Astrocyte (in vitro differentiated cells and primary cell): ENCODE measurements around the gene NSMCE3. TPM values are rescaled to one million over a fixed set of nuclear protein-coding genes. Genes with fewer than 3 reads are reported as not detected.

ENCODE experiments used
- DNase-seq: peaks from one replicate; pipeline ENCODE4 v3.0.0-alpha.2; 2010; ENCODE audit warnings: low read depth
- FAIRE-seq: peaks from 2 replicates; lab custom pipeline; 2011; peaks lifted over from hg19 to GRCh38; lab: Jason Lieb, UNC
- H2AFZ ChIP-seq: 2 replicates; pipeline ENCODE4 v1.6.0; 2012; ENCODE audit warnings: low read depth, low read length, inconsistent platforms
- H3K27ac ChIP-seq: 2 replicates; pipeline ENCODE4 v1.5.1; 2011; ENCODE audit warnings: low read depth, low read length, inconsistent platforms
- H3K27me3 ChIP-seq: 2 replicates; pipeline ENCODE4 v1.6.0; 2011; ENCODE audit warnings: low read length, inconsistent platforms; ENCODE audit not compliant: insufficient read depth
- H3K36me3 ChIP-seq: 2 replicates; pipeline ENCODE4 v1.5.1; 2011; ENCODE audit warnings: low read length, inconsistent platforms; ENCODE audit not compliant: insufficient read depth
- H3K4me1 ChIP-seq: 2 replicates; pipeline ENCODE4 v1.5.1; 2011; ENCODE audit warnings: low read length, inconsistent platforms; ENCODE audit not compliant: insufficient read depth
- H3K4me2 ChIP-seq: 2 replicates; pipeline ENCODE4 v1.6.0; 2012; ENCODE audit warnings: low read length, inconsistent platforms
- H3K4me3 ChIP-seq: 2 replicates; pipeline ENCODE4 v1.5.1; 2011; ENCODE audit warnings: low read depth, mild to moderate bottlenecking, low read length, inconsistent platforms; ENCODE audit not compliant: insufficient read depth
- H3K79me2 ChIP-seq: 2 replicates; pipeline ENCODE4 v1.6.0; 2012; ENCODE audit warnings: mild to moderate bottlenecking, low read length, inconsistent platforms; ENCODE audit not compliant: insufficient read depth
- H3K9ac ChIP-seq: 2 replicates; pipeline ENCODE4 v1.6.0; 2012; ENCODE audit warnings: mild to moderate bottlenecking, low read length, inconsistent platforms
- H3K9me3 ChIP-seq: 2 replicates; pipeline ENCODE4 v1.5.1; 2012; ENCODE audit warnings: low read depth, mild to moderate bottlenecking, low read length, inconsistent platforms; ENCODE audit not compliant: insufficient read depth
- H4K20me1 ChIP-seq: 2 replicates; pipeline ENCODE4 v1.6.0; 2012; ENCODE audit warnings: low read length, inconsistent platforms; ENCODE audit not compliant: insufficient read depth
- H3K27ac Mint-ChIP-seq: one replicate; pipeline ENCODE4 v1.8.0; 2021; ENCODE audit warnings: mild to moderate bottlenecking, mixed read lengths; ENCODE audit not compliant: unreplicated experiment
- H3K27me3 Mint-ChIP-seq: one replicate; pipeline ENCODE4 v1.8.0; 2021; ENCODE audit warnings: low read depth, mixed read lengths; ENCODE audit not compliant: unreplicated experiment
- H3K36me3 Mint-ChIP-seq: one replicate; pipeline ENCODE4 v1.8.0; 2021; ENCODE audit warnings: low read depth, mixed read lengths; ENCODE audit not compliant: unreplicated experiment
- H3K4me1 Mint-ChIP-seq: one replicate; pipeline ENCODE4 v1.8.0; 2021; ENCODE audit warnings: low read depth, mixed read lengths; ENCODE audit not compliant: unreplicated experiment
- H3K4me3 Mint-ChIP-seq: one replicate; pipeline ENCODE4 v1.8.0; 2021; ENCODE audit warnings: mild to moderate bottlenecking, moderate library complexity, mixed read lengths; ENCODE audit not compliant: unreplicated experiment
- H3K9me3 Mint-ChIP-seq: one replicate; pipeline ENCODE4 v1.8.0; 2021; ENCODE audit warnings: mild to moderate bottlenecking, mixed read lengths; ENCODE audit not compliant: unreplicated experiment
- EZH2 ChIP-seq: IDR thresholded peaks from 2 replicates; pipeline ENCODE4 v1.6.1; 2012; ENCODE audit warnings: mild to moderate bottlenecking, low read length, inconsistent platforms; ENCODE audit not compliant: insufficient read depth
- total RNA-seq: library from RNA; stranded (reverse); gene quantifications from 2 replicates; pipeline ENCODE4 v1.2.1, GENCODE V29; 2021
- TF ChIP-seq, protein P1 (sequence below): IDR thresholded peaks from 2 replicates; pipeline ENCODE4 v1.5.1; 2011; ENCODE audit warnings: low read depth, mild to moderate bottlenecking, inconsistent platforms, low read length, moderate library complexity; ENCODE audit not compliant: insufficient read depth

Gene NSMCE3
- total RNA-seq, 1 donor from 2014 or later, result 8.3 TPM

GRCh38 chr15:29268706-29269484 is 727 bp downstream of the NSMCE3 start:
- peak overlapping the region; percentile 94 for H3K4me2 ChIP-seq
- no peak for FAIRE-seq
- peaks cover 10% of the 10 kb centered on the region for H3K4me1 Mint-ChIP-seq
- TF ChIP-seq EZH2, result no peak
- TF ChIP-seq, protein P1, sequence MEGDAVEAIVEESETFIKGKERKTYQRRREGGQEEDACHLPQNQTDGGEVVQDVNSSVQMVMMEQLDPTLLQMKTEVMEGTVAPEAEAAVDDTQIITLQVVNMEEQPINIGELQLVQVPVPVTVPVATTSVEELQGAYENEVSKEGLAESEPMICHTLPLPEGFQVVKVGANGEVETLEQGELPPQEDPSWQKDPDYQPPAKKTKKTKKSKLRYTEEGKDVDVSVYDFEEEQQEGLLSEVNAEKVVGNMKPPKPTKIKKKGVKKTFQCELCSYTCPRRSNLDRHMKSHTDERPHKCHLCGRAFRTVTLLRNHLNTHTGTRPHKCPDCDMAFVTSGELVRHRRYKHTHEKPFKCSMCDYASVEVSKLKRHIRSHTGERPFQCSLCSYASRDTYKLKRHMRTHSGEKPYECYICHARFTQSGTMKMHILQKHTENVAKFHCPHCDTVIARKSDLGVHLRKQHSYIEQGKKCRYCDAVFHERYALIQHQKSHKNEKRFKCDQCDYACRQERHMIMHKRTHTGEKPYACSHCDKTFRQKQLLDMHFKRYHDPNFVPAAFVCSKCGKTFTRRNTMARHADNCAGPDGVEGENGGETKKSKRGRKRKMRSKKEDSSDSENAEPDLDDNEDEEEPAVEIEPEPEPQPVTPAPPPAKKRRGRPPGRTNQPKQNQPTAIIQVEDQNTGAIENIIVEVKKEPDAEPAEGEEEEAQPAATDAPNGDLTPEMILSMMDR, result no peak
- H3K9ac ChIP-seq, result peak overlapping the region; percentile 92
- H3K9me3 ChIP-seq, result no peaks in the 10 kb centered on the region
- peaks cover 30% of the 10 kb centered on the region for H3K79me2 ChIP-seq
- peak overlapping the region; percentile 88 for H2AFZ ChIP-seq
- peak overlapping the region; percentile 86 for H3K27ac ChIP-seq
- H3K4me1 ChIP-seq, result peaks cover 14% of the 10 kb centered on the region
- H3K9me3 Mint-ChIP-seq, result no peaks in the 10 kb centered on the region
- H3K27me3 Mint-ChIP-seq, result no peaks in the 10 kb centered on the region
- H4K20me1 ChIP-seq, result peaks cover 11% of the 10 kb centered on the region
- peak overlapping the region; percentile 81 for H3K27ac Mint-ChIP-seq
- peak overlapping the region; percentile 97 for H3K4me3 ChIP-seq
- no peaks in the 10 kb centered on the region for H3K36me3 Mint-ChIP-seq
- DNase-seq, result peak; percentile 26
- H3K36me3 ChIP-seq, result no peaks in the 10 kb centered on the region
- no peaks in the 10 kb centered on the region for H3K27me3 ChIP-seq
- H3K4me3 Mint-ChIP-seq, result peak overlapping the region; percentile 99

DNA sequence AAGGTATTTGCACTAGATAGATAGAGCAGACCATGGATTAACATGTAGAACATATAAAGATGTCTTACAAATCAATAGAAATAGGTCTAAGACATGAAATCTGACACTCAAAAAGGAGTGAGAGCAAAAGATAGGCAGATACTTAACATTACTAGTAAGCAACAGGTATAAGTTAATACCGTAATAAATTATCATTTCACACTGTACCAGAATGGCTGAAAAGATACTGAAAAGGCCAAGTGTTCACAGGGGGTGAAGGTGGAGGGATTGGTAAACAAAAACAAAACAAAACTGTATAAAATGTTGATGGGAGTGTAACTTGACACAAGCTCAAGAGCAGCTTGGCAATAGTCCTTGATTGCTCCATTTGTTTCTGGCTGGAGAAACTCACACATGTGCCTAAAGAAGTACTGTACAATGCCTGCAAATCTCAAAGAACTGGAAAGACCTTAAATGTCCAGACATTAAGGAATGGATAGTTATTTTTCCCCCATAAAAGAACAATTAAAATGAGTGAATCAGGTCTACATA is 3.5 kb downstream of the NSMCE3 start:
- H3K27me3 Mint-ChIP-seq, result no peaks in the 10 kb centered on the region
- H3K4me1 ChIP-seq, result peaks cover 14% of the 10 kb centered on the region
- H3K27me3 ChIP-seq, result no peaks in the 10 kb centered on the region
- no peaks in the 10 kb centered on the region for H3K9me3 ChIP-seq
- H3K79me2 ChIP-seq, result peaks cover 30% of the 10 kb centered on the region
- H2AFZ ChIP-seq, result no peak overlapping the region
- no peaks in the 10 kb centered on the region for H3K36me3 ChIP-seq
- H3K4me2 ChIP-seq, result no peak overlapping the region
- peaks cover 10% of the 10 kb centered on the region for H3K4me1 Mint-ChIP-seq
- H3K27ac ChIP-seq, result no peak overlapping the region
- DNase-seq, result no peak
- H3K9me3 Mint-ChIP-seq, result peaks cover 2% of the 10 kb centered on the region
- peaks cover 11% of the 10 kb centered on the region for H4K20me1 ChIP-seq
- H3K36me3 Mint-ChIP-seq, result no peaks in the 10 kb centered on the region
- H3K27ac Mint-ChIP-seq, result no peak overlapping the region
- FAIRE-seq, result peak; percentile 5
- no peak overlapping the region for H3K4me3 ChIP-seq
- TF ChIP-seq EZH2, result no peak
- TF ChIP-seq, protein P1, result no peak
- no peak overlapping the region for H3K9ac ChIP-seq
- H3K4me3 Mint-ChIP-seq, result no peak overlapping the region

DNA sequence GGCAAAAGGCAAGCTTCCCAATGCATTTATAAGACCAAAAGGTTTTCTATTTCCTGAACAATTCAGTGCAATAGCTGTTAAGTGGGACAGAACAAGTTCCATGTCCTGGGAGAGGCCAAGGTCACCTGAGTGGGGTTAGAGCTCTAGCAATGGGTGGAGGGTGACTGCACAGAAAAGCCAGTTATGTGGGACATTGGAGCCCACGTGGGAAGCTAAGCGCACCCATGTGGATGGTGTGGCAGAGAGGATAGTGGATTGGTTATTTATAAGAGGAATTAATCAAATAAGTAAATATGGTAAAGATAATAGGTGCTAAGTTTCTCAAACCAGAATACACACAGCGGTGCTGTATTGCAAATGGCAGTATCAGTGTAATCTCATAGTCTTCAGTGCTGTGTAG is 6.3 kb downstream of the NSMCE3 start:
- no peak for TF ChIP-seq EZH2
- TF ChIP-seq, protein P1, result no peak
- H4K20me1 ChIP-seq, result peaks cover 3% of the 10 kb centered on the region
- H3K27ac Mint-ChIP-seq, result no peak overlapping the region

More for the DNA sequence above, 6.3 kb downstream of the NSMCE3 start:
- Histone ChIP-seq H3K27ac (no peak overlapping the region), H3K27me3 (no peaks in the 10 kb centered on the region), H3K36me3 (no peaks in the 10 kb centered on the region), H3K79me2 (peaks cover 19% of the 10 kb centered on the region), H2AFZ (no peak overlapping the region), H3K9ac (no peak overlapping the region), H3K4me2 (no peak overlapping the region), H3K9me3 (no peaks in the 10 kb centered on the region), H3K4me3 (no peak overlapping the region), H3K4me1 (peaks cover 6% of the 10 kb centered on the region)
- no peak overlapping the region for H3K4me3 Mint-ChIP-seq
- peaks cover 2% of the 10 kb centered on the region for H3K9me3 Mint-ChIP-seq
- H3K4me1 Mint-ChIP-seq, result peaks cover 10% of the 10 kb centered on the region
- no peak for DNase-seq
- no peaks in the 10 kb centered on the region for H3K36me3 Mint-ChIP-seq
- H3K27me3 Mint-ChIP-seq, result no peaks in the 10 kb centered on the region
- no peak for FAIRE-seq
